Spleen (tissue), 11 donors: ENCODE results near the gene EWSR1. TPM values are rescaled to one million over a fixed set of nuclear protein-coding genes. Genes with fewer than 3 reads are reported as not detected.
A peak's percentile ranks its signal among the peaks of the same experiment; 100 is the strongest.

ENCODE experiments used
- DNase-seq: peaks from one replicate; pipeline ENCODE4 v3.0.0-alpha.2; 2020
- H3K27ac ChIP-seq, 8 donors: fragments of 200-600 bp; sonication (generic) in 7 of 8; 1 replicate in 4 of 8; 2 replicates in 4 of 8; pipeline versions ENCODE4 v1.5.0 to v1.8.0; 2016 to 2021; ENCODE audit warnings: inconsistent platforms in 4 of 8, mild to moderate bottlenecking in 4 of 8, moderate library complexity in 1 of 8
- H3K27me3 ChIP-seq, 7 donors: fragments of 200-600 bp; sonication (generic) in 6 of 7; replicated peaks in 1 of 7; 1 replicate in 4 of 7; 2 replicates in 3 of 7; pipeline versions ENCODE4 v1.5.0 to v1.8.0; 2016 to 2021; ENCODE audit warnings: inconsistent platforms in 3 of 7, mild to moderate bottlenecking in 1 of 7
- H3K36me3 ChIP-seq, 6 donors: fragments of 200-600 bp; sonication (generic) in 5 of 6; 1 replicate in 4 of 6; 2 replicates in 2 of 6; pipeline versions ENCODE4 v1.5.0 to v1.8.0; 2016 to 2021; ENCODE audit warnings: inconsistent platforms in 2 of 6
- H3K4me1 ChIP-seq, 6 donors: fragments of 200-600 bp; sonication (generic) in 5 of 6; 1 replicate in 3 of 6; 2 replicates in 3 of 6; pipeline versions ENCODE4 v1.5.0 to v1.8.0; 2016 to 2021; ENCODE audit warnings: inconsistent platforms in 3 of 6
- H3K4me3 ChIP-seq, 8 donors: fragments of 200-600 bp; sonication (generic) in 7 of 8; 1 replicate in 4 of 8; 2 replicates in 4 of 8; pipeline versions ENCODE4 v1.5.0 to v1.8.0; 2016 to 2021; ENCODE audit warnings: inconsistent platforms in 4 of 8, mild to moderate bottlenecking in 4 of 8, moderate library complexity in 2 of 8
- H3K9me3 ChIP-seq, 8 donors: fragments of 200-600 bp; sonication (generic) in 7 of 8; 1 replicate in 4 of 8; 2 replicates in 4 of 8; pipeline versions ENCODE4 v1.5.0 to v1.8.0; 2016 to 2021; ENCODE audit warnings: inconsistent platforms in 4 of 8
- CTCF ChIP-seq, 11 experiments: fragments of 200-600 bp in 7 of 11; fragments of 450-650 bp in 4 of 11; sonication (generic) in 4 of 11; IDR thresholded peaks in 8 of 11; conservative IDR thresholded peaks in 3 of 11; 1 replicate in 7 of 11; 2 replicates in 4 of 11; pipeline versions ENCODE4 v1.4.0 to v1.8.0; 2016 to 2021; ENCODE audit warnings: antibody characterized with exemption in 11 of 11, inconsistent platforms in 4 of 11, mild to moderate bottlenecking in 1 of 11
- POLR2A ChIP-seq, 3 donors: fragments of 450-650 bp; IDR thresholded peaks; one replicate each; pipeline ENCODE4 v1.5.1; 2017; ENCODE audit warnings: antibody characterized with exemption in 3 of 3, mild to moderate bottlenecking in 1 of 3
- POLR2AphosphoS5 ChIP-seq, 3 donors: sonication (generic); formaldehyde crosslinking; IDR thresholded peaks; one replicate each; pipeline ENCODE4 v1.5.1; 2017; ENCODE audit warnings: antibody characterized with exemption in 3 of 3
- WGBS, 5 donors: extraction: QIAGEN DNeasy Blood & Tissue Kit in 3 of 5; methylation state at CpG; one replicate each; pipeline versions ENCODE4 v1.1.5 to v1.1.7; 2013 to 2018; 5-methylcytosine and 5-hydroxymethylcytosine counted together
- intact Hi-C: fragments of 100-400 bp; cut with DNase I; formaldehyde crosslinking; loops from one replicate; pipeline ENCODE4 v1.15.0; 2023; ENCODE audit warnings: low total_unique reads
- polyA plus RNA-seq, 3 donors: library from polyadenylated mRNA; stranded (reverse); fragments of 200-250 nt; gene quantifications; one replicate each; pipeline ENCODE4 v1.2.1, GENCODE V29; 2013
- total RNA-seq, 7 donors: library from RNA; depleted of rRNA in 3 of 7; stranded (reverse); fragments of >200 nt in 3 of 7; fragmentation: NEBNext Ultra II Directional in 4 of 7; extraction: Animal tissue kit (Norgen Biotek cat#: 25700) in 4 of 7; gene quantifications; one replicate each; pipeline versions ENCODE4 v1.1.0 to v1.2.1, GENCODE V29; 2016 to 2021
- donor health status: healthy with polysubstance abuse.
- donor health status: DM: no; HTN: no; CAD: no; lungs with moderate emphysema.
- donor health status: DM: no; HTN: no; CAD: no.
- donor health status: Bipolar disorder and iron deficiency.
- donor health status: healthy.
- donor health status: DM: no; HTN: no; CAD: no.
- donor health status: DM: yes; HTN: yes; CAD: no.

The EWSR1 gene
- total and polyA plus RNA-seq, 10 donors, result 127 to 282 (median 239) TPM

GRCh38 chr22:29314537-29315285 is 46.6 kb downstream of the EWSR1 start:
- Histone ChIP-seq H3K4me3 (peak overlapping the region in 7 of 8 donors; percentile 22 to 67 (median 34)), H3K27me3 (peaks cover 0 to 68% (median 50%) of the 10 kb centered on the region in 7 donors), H3K36me3 (peaks cover 0 to 10% (median 0%) of the 10 kb centered on the region in 6 donors), H3K9me3 (no peaks in the 10 kb centered on the region), H3K4me1 (peaks cover 18 to 66% (median 53%) of the 10 kb centered on the region in 6 donors), H3K27ac (no peak overlapping the region)
- TF ChIP-seq POLR2AphosphoS5 (IDR thresholded peaks at IDR 0.05), result peak in 2 of 3 donors; percentile 9 to 42
- no peak for TF ChIP-seq POLR2A (IDR thresholded peaks at IDR 0.05)
- intact Hi-C loops, result no loop called here
- peak; percentile 69 for DNase-seq
- 4% methylated on average over 28 to 69 of the region's 69 CpGs for WGBS, 5 donors

DNA sequence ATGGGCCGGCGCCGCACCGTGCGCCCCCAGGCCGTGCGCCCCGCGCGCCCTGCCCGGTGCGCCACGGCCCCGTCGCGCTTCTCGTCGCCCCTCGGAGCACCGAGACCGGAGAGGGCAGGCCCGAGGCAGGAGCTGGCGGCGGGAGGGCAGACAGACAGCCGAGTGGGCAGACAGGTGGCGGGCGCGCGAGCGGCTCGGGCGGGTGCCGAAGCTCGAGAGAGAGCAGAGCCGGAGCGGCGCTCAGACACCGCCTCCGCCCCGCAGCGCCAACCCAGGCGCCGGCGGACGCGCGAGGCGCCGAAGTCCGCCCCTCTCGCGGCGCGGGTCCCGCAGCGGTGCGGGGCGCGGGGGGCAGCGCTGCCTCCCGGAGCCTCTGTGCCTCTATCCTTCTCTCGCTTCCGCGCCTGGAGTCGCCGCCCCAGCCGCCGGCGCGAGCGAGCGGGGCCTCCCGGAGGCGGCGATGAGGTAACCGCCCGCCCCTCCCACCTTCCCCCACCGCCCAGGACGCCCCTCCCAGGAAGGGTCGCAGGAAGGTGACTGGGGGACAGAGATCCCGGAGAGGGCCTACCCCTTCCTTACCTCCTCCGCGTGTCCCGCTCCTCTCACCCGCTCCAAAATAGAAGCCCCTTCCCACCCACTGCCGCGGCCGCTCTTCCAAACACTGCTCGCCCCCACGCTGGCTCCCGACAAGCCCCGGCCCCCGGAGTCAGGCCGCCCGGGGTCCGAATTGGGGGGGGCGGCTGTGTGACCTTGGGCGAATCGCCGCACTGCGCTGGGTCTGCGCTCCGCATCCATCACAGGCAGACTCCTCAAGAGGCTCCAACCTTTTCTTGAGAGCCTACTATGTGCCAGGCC is 47.4 kb downstream of the EWSR1 start, which contains the start of gene RASL10A:
RASL10A (minus strand) TSS at position 412 of the 855 bp plus-strand sequence. CDS start 451 bp downstream, outside the sequence.
- no peaks in the 10 kb centered on the region for H3K9me3 ChIP-seq
- H3K27ac ChIP-seq, result no peak within 1 kb of the TSS
- peaks cover 0 to 10% (median 0%) of the 10 kb centered on the region in 6 donors for H3K36me3 ChIP-seq
- intact Hi-C loops, result no loop called here
- H3K4me3 ChIP-seq, result peak within 1 kb of the TSS; percentile 9 to 67 (median 32)
- peaks cover 0 to 65% (median 50%) of the 10 kb centered on the region in 7 donors for H3K27me3 ChIP-seq
- 4 to 14% (median 5%) methylated on average over 44 to 103 of the region's 103 CpGs for WGBS, 5 donors
- TF ChIP-seq POLR2A (IDR thresholded peaks at IDR 0.05), result no peak
- no peak for TF ChIP-seq POLR2AphosphoS5 (IDR thresholded peaks at IDR 0.05)
- no peak for TF ChIP-seq CTCF (IDR thresholded peaks at IDR 0.05 in 8 of 11, conservative IDR thresholded peaks at IDR 0.05 in 3 of 11)
- DNase-seq, result peak; percentile 66
- peaks cover 14 to 58% (median 46%) of the 10 kb centered on the region in 6 donors for H3K4me1 ChIP-seq

DNA sequence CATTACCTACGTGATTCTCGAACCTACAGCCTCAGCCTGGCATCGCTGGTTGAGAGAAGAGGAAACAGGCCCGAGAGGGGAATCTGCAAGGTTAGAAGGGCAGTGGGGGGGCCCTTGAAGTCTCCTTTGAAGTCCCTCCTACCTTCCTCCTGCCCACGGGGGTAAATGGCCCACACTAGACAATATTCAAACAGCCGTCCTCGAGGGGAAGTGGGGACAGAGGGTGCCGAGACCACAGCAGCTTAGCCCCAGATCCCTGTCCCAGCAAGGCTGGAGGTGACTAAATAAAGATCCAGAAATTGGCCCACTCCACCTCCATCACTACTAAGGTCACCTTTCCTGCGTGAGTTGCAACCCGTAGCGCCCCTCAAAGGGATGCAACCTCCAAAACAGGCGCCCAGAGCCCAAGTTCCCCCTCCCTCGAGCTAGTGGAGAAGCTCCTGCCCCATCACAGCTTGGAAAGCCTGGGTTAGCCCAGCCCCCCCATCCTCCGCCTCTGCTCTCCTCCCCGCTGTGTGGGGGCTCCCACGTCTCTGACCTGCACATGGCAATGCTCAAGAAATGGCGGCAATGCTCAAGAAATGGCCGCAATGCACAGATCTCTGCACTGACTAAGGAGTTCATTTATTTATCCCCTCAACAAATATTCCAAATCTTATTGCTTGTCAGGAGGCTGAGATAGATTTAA is 48.2 kb downstream of the EWSR1 start:
- no peaks in the 10 kb centered on the region for H3K9me3 ChIP-seq
- peaks cover 9 to 50% (median 38%) of the 10 kb centered on the region in 6 donors for H3K4me1 ChIP-seq
- peaks cover 0 to 10% (median 0%) of the 10 kb centered on the region in 6 donors for H3K36me3 ChIP-seq
- intact Hi-C loops, result no loop called here
- peak overlapping the region in 1 of 8 donors; percentile 67 for H3K4me3 ChIP-seq
- no peak overlapping the region for H3K27ac ChIP-seq
- 46 to 54% (median 53%) methylated on average over 15 to 18 of the region's 18 CpGs for WGBS, 5 donors
- peak; percentile 60 for DNase-seq
- peaks cover 0 to 57% (median 50%) of the 10 kb centered on the region in 7 donors for H3K27me3 ChIP-seq
- TF ChIP-seq POLR2A (IDR thresholded peaks at IDR 0.05) (no peak), POLR2AphosphoS5 (IDR thresholded peaks at IDR 0.05) (no peak), CTCF (IDR thresholded peaks at IDR 0.05 in 8 of 11, conservative IDR thresholded peaks at IDR 0.05 in 3 of 11) (no peak)

- intact Hi-C loops, result no loop called here
- no peak for TF ChIP-seq POLR2AphosphoS5 (IDR thresholded peaks at IDR 0.05)
- no peak for TF ChIP-seq POLR2A (IDR thresholded peaks at IDR 0.05)
- no peak for TF ChIP-seq CTCF (IDR thresholded peaks at IDR 0.05 in 8 of 11, conservative IDR thresholded peaks at IDR 0.05 in 3 of 11)
- Histone ChIP-seq H3K27ac (no peak overlapping the region), H3K27me3 (peaks cover 0 to 41% (median 36%) of the 10 kb centered on the region in 7 donors), H3K36me3 (no peaks in the 10 kb centered on the region), H3K9me3 (no peaks in the 10 kb centered on the region), H3K4me1 (peaks cover 9 to 34% (median 31%) of the 10 kb centered on the region in 6 donors), H3K4me3 (no peak overlapping the region)
- no peak for DNase-seq
- 90 to 95% (median 94%) methylated on average over 18 of the region's 18 CpGs for WGBS, 5 donors
Observed at GRCh38 chr22:29317827-29318454, 49.9 kb downstream of the EWSR1 start.
